Esophagus muscularis mucosa (tissue), 3 donors: ENCODE results near the gene EBF4.

Experiments used
- CTCF ChIP-seq, 3 experiments: fragments of 200-600 bp in 2 of 3; fragments of 450-650 bp in 1 of 3; sonication (generic) in 2 of 3; IDR thresholded peaks; one replicate each; pipeline ENCODE4 v1.5.1; 2017 to 2019; ENCODE audit warnings: antibody characterized with exemption in 3 of 3, mild to moderate bottlenecking in 2 of 3, moderate library complexity in 1 of 3
- POLR2A ChIP-seq: fragments of 450-650 bp; IDR thresholded peaks from one replicate; pipeline ENCODE4 v1.6.1; 2017; ENCODE audit warnings: antibody characterized with exemption, moderate library complexity, mild to moderate bottlenecking, low read depth

- no peak for TF ChIP-seq CTCF (IDR thresholded peaks at IDR 0.05)
- TF ChIP-seq POLR2A: no peak
Measured at GRCh38 chr20:2773812-2774211, 81.2 kb downstream of the EBF4 start.
